AG10803 (cell line): Measurements from ENCODE around the gene RPUSD4.

ENCODE experiments used
- DNase-seq: peaks from one replicate; pipeline ENCODE4 v3.0.0; 2010; ENCODE audit warnings: low read depth
- H3K4me3 ChIP-seq: 2 replicates; pipeline ENCODE4 v1.5.1; 2011; ENCODE audit warnings: mild to moderate bottlenecking, low read length, control low read depth
- TF ChIP-seq, protein P1 (sequence below): conservative IDR thresholded peaks from 2 replicates; pipeline ENCODE4 v1.5.1; 2011; ENCODE audit warnings: mild to moderate bottlenecking, low read length, control low read depth, inconsistent platforms

The RPUSD4 gene

DNA sequence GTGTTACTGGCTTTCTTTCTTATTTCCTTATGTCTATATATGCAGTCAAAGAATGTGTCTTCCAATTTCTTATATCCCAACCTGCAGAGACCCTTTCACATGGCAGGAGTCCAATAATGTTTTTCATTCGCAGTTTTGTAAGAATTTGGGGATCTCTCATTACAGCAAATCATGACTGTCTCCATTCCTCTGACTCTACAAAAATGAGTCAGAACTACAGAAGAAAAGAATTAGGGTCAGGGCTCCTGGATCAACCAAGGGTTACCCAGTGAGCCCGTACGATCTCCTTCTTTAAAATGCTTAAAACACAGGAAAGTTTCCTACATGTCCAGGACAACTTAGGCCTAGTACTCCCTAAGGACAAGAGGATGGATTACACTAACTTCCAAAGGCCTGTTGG is 42.2 kb downstream of the RPUSD4 start:
- H3K4me3 ChIP-seq: no peak overlapping the region
- no peak for DNase-seq
- TF ChIP-seq, protein P1, sequence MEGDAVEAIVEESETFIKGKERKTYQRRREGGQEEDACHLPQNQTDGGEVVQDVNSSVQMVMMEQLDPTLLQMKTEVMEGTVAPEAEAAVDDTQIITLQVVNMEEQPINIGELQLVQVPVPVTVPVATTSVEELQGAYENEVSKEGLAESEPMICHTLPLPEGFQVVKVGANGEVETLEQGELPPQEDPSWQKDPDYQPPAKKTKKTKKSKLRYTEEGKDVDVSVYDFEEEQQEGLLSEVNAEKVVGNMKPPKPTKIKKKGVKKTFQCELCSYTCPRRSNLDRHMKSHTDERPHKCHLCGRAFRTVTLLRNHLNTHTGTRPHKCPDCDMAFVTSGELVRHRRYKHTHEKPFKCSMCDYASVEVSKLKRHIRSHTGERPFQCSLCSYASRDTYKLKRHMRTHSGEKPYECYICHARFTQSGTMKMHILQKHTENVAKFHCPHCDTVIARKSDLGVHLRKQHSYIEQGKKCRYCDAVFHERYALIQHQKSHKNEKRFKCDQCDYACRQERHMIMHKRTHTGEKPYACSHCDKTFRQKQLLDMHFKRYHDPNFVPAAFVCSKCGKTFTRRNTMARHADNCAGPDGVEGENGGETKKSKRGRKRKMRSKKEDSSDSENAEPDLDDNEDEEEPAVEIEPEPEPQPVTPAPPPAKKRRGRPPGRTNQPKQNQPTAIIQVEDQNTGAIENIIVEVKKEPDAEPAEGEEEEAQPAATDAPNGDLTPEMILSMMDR: no peak

DNA sequence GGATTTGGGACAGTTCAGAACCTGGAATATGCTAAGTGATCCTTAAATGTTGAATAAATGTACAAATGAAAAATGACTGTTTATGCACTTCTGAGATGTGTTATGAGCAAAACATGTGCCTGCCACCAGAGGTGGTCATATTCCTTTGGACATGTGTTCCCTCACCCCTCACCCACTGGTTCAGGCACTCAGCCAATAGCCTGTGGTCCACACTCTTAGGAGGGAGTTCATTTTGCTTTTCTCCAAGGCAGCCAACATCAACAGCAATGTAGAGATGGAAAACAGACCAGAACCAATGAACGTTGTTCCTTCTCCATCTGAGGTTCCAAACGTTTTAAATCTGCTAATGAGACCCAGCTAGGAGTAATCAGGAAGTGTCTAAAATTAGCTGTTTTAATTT is 44.0 kb downstream of the RPUSD4 start:
- TF ChIP-seq, protein P1: no peak
- no peak overlapping the region for H3K4me3 ChIP-seq
- no peak for DNase-seq

DNA sequence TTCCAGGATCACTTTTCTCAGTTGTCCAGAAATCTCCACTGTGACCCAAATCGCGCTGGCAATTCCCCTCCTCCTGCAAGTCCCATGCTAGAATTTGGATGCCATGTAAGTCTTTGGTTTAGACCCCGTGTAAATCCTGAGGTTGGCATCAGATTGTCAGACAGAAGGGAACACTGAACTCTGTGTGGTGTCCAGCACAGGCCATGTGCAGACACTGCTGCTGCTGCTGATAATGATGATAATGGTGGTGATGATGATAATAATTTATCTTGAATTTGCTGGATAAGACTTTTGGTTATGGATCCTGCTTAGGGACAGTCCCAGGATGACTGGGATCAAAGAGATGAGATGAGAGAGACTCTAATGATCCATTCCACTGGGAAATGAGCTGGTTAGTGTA is 45.0 kb downstream of the RPUSD4 start:
- no peak for DNase-seq
- TF ChIP-seq, protein P1: no peak
- H3K4me3 ChIP-seq: no peak overlapping the region

DNA sequence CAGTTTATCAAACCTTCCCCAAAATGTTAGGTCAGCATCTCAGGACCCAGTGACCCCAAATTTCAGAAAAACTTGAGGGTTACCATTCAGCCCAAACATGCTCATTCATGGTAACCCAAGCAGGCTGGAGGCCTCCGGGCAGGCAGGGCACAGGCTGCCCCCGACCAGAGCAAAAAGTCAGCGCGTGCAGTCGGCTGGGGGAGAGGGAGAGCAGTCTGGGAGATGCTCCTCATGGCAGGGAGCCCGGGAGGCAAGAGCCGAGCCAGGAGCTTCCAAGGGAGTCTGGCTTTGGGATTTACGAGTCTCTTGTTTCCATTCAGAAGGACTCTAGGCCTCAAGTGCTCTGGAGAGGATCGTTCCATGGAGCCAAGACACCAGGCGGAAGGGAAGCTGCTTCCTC is 45.7 kb downstream of the RPUSD4 start:
- TF ChIP-seq, protein P1: no peak
- no peak for DNase-seq
- H3K4me3 ChIP-seq: no peak overlapping the region

DNA sequence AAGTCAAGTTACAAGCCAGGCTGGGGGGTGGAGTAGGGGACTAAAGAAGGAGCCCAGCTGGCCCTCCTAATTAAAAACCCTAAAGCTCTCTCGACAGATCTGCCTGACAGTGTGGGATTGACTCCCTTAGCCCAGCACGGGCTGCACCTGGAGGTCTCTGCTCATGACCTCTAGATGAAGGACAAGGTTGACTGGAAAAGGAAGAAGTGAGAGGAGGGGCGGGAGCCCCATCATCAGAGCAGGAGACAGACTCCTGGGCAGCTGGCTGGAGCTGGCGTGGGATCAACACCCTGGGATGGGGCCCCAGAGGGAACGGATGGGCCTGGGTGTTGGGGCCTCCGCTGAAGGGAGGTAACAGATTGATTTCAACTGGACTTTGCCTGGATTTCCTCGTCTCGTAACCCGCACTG is 46.1 kb downstream of the RPUSD4 start:
- no peak for DNase-seq
- H3K4me3 ChIP-seq: no peak overlapping the region
- TF ChIP-seq, protein P1: no peak

DNA sequence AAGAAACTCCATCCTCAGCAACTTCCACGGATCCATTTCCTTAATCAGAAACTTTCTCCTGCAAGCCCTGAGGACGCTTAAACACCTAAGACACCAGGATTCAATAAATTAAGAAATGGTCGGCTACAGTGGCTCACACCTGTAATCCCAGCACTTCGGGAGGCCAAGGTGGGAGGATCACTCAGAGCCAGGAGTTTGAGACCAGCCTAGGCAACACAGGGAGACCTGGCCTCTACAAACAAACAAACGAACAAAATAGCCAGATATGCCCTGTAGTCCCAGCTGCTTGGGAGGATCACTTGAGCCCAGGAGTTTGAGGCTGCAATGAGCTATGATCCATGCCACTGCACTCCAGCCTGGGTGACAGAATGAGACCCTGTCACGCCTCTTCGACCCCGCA is 46.7 kb downstream of the RPUSD4 start:
- DNase-seq: no peak
- H3K4me3 ChIP-seq: no peak overlapping the region
- TF ChIP-seq, protein P1: no peak

DNA sequence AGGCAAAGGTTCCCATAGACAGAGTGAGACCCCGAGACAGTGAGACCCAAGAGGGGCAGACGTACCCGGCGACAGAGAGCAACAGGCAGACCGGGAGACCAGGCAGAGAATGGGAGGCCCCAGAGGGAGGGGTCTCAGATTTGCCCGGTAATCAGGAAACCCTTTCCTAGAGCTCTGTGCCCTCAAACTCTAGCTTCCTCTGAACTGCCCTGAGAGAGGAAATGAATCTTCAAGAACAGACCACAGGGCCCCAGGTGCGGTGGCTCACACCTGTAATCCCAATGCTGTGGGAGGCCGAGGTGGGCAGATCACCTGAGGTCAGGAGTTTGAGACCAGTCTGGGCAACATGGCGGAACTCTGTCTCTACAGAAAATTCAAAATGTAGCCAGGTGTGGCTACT is 47.7 kb downstream of the RPUSD4 start:
- H3K4me3 ChIP-seq: no peak overlapping the region
- DNase-seq: no peak
- TF ChIP-seq, protein P1: no peak
